ENCODE results near the gene CALY. TPM values are rescaled to one million over a fixed set of nuclear protein-coding genes. Genes with fewer than 3 reads are reported as not detected.
A peak's percentile ranks its signal among the peaks of the same experiment; 100 is the strongest.

Gene CALY
- total and polyA plus RNA-seq, 12 donors: 0.55 to 30.7 (median 12.4) TPM; not detected in 4

- peak; percentile 55 to 83 (median 71) for DNase-seq
- no peaks in the 10 kb centered on the region for H3K36me3 ChIP-seq (replicated peaks in 1 of 2)
- H3K27me3 ChIP-seq: no peaks in the 10 kb centered on the region
- 8 to 74% (median 13%) methylated on average over 5 to 51 of the region's 51 CpGs for WGBS, 4 donors
- no peak for TF ChIP-seq POLR2A (IDR thresholded peaks at IDR 0.05)
- TF ChIP-seq, protein P1, sequence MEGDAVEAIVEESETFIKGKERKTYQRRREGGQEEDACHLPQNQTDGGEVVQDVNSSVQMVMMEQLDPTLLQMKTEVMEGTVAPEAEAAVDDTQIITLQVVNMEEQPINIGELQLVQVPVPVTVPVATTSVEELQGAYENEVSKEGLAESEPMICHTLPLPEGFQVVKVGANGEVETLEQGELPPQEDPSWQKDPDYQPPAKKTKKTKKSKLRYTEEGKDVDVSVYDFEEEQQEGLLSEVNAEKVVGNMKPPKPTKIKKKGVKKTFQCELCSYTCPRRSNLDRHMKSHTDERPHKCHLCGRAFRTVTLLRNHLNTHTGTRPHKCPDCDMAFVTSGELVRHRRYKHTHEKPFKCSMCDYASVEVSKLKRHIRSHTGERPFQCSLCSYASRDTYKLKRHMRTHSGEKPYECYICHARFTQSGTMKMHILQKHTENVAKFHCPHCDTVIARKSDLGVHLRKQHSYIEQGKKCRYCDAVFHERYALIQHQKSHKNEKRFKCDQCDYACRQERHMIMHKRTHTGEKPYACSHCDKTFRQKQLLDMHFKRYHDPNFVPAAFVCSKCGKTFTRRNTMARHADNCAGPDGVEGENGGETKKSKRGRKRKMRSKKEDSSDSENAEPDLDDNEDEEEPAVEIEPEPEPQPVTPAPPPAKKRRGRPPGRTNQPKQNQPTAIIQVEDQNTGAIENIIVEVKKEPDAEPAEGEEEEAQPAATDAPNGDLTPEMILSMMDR (IDR thresholded peaks at IDR 0.05): peak; percentile 56 to 80 (median 68)
- no peaks in the 10 kb centered on the region for H3K9me3 ChIP-seq (replicated peaks in 1 of 3)
- intact Hi-C loops (cut with DNase I): loop anchor here in 1 of 2 donors (10.0 kb wide), 1 partner anchor 174 kb away; no protein-coding TSS in a partner anchor
- H3K27ac ChIP-seq: peak overlapping the region in 2 of 5 donors; percentile 41 to 49
- H3K4me1 ChIP-seq (replicated peaks in 1 of 2): no peaks in the 10 kb centered on the region
- H3K4me3 ChIP-seq: peak overlapping the region in 1 of 4 donors; percentile 42
These were observed 18.1 kb downstream of the CALY start for GRCh38 chr10:133318494-133319127.

- Histone ChIP-seq H3K4me3 (no peak overlapping the region), H3K9me3 (replicated peaks in 1 of 3) (no peaks in the 10 kb centered on the region), H3K36me3 (replicated peaks in 1 of 2) (peaks cover 0 to 11% of the 10 kb centered on the region in 2 donors), H3K27me3 (no peaks in the 10 kb centered on the region), H3K27ac (no peak overlapping the region), H3K4me1 (replicated peaks in 1 of 2) (no peaks in the 10 kb centered on the region)
- WGBS, 4 donors: 80 to 90% (median 85%) methylated on average over 3 to 7 of the region's 7 CpGs
- intact Hi-C loops (cut with DNase I): loop anchor here in 1 of 2 donors (10.0 kb wide), 1 partner anchor 172 kb away; no protein-coding TSS in a partner anchor
- TF ChIP-seq POLR2A (IDR thresholded peaks at IDR 0.05): no peak
- TF ChIP-seq, protein P1 (IDR thresholded peaks at IDR 0.05): no peak
- DNase-seq: no peak
These were observed 20.0 kb downstream of the CALY start for GRCh38 chr10:133316732-133317131.

DNA sequence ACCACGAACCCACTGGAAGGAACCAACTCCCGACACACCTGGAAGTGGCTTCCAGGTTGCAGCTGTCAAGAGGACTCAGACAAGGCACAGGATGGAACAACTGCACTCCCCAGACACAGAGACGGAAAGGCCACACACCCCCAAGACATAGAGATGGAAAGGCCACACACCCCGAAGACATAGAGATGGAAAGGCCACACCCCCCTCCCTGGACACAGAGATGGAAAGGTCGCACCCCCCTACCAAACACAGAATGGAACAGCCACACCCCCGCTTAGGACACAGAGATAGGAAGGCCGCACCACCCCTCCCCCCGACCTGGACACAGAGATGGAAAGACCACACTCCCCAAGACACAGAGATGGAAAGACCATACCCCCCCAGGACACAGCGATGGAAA lies 20.4 kb downstream of the CALY start:
- intact Hi-C loops (cut with DNase I): loop anchor here in 1 of 2 donors (10.0 kb wide), 1 partner anchor 171 kb away; no protein-coding TSS in a partner anchor
- 88 to 93% (median 90%) methylated on average over 3 to 9 of the region's 9 CpGs for WGBS, 4 donors
- no peaks in the 10 kb centered on the region for H3K4me1 ChIP-seq (replicated peaks in 1 of 2)
- H3K27ac ChIP-seq: no peak overlapping the region
- H3K9me3 ChIP-seq (replicated peaks in 1 of 3): no peaks in the 10 kb centered on the region
- no peak for DNase-seq
- H3K27me3 ChIP-seq: no peaks in the 10 kb centered on the region
- H3K36me3 ChIP-seq (replicated peaks in 1 of 2): peaks cover 0 to 12% of the 10 kb centered on the region in 2 donors
- no peak overlapping the region for H3K4me3 ChIP-seq
- TF ChIP-seq, protein P1 (IDR thresholded peaks at IDR 0.05): no peak
- TF ChIP-seq POLR2A (IDR thresholded peaks at IDR 0.05): no peak

- no peak overlapping the region for H3K27ac ChIP-seq
- no peak for TF ChIP-seq POLR2A (IDR thresholded peaks at IDR 0.05)
- TF ChIP-seq, protein P1 (IDR thresholded peaks at IDR 0.05): no peak
- intact Hi-C loops (cut with DNase I): loop anchor here in 1 of 2 donors (10.0 kb wide), 1 partner anchor 171 kb away; no protein-coding TSS in a partner anchor
These were observed 20.8 kb downstream of the CALY start for GRCh38 chr10:133315847-133316246.

More at GRCh38 chr10:133315847-133316246, 20.8 kb downstream of the CALY start:
- 87 to 90% (median 90%) methylated on average over 5 of the region's 5 CpGs for WGBS, 4 donors
- no peak overlapping the region for H3K4me3 ChIP-seq
- H3K36me3 ChIP-seq (replicated peaks in 1 of 2): peaks cover 0 to 15% of the 10 kb centered on the region in 2 donors
- H3K9me3 ChIP-seq (replicated peaks in 1 of 3): no peaks in the 10 kb centered on the region
- no peaks in the 10 kb centered on the region for H3K27me3 ChIP-seq
- no peaks in the 10 kb centered on the region for H3K4me1 ChIP-seq (replicated peaks in 1 of 2)
- DNase-seq: no peak
